SK-N-SH (cell line): ENCODE measurements around the gene TMPRSS11B. TPM values are rescaled to one million over a fixed set of nuclear protein-coding genes. Genes with fewer than 3 reads are reported as not detected.

Source experiments
- CTCF ChIA-PET: fragments of 300-600, 350-600 bp; formaldehyde crosslinking; extraction: SDS; loops from one replicate; lab custom pipeline; 2021; lab: Yijun Ruan, JAX
- POLR2A ChIA-PET: fragments of 350-600 bp; sonication (Branson Sonifier 250); formaldehyde crosslinking; extraction: SDS; loops from one replicate; lab custom pipeline; 2020; ENCODE audit warnings: antibody characterized with exemption, inconsistent platforms; lab: Yijun Ruan, JAX
- DNase-seq: peaks from one replicate; pipeline ENCODE4 v3.0.0; 2012
- H2AFZ ChIP-seq: fragments of 200-600 bp; sonication (generic); 2 replicates; pipeline ENCODE4 v1.8.1; 2016; ENCODE audit warnings: antibody characterized with exemption, mild to moderate bottlenecking, low read depth
- H3F3A ChIP-seq: fragments of 200-600 bp; sonication (generic); replicated peaks from 2 replicates; pipeline ENCODE3; 2016; ENCODE audit warnings: antibody characterized with exemption, mild to moderate bottlenecking; ENCODE audit not compliant: insufficient read depth
- H3K27ac ChIP-seq, 2 experiments: fragments of 200-500 bp in 1 of 2; fragments of 200-600 bp in 1 of 2; sonication (Bioruptor generic) in 1 of 2; sonication (generic), shearing (Covaris generic) in 1 of 2; 2 replicates each; pipeline versions ENCODE4 v1.5.1 to v1.6.1; 2014 to 2016; ENCODE audit warnings: low read depth in 2 of 2, inconsistent platforms in 1 of 2, low read length in 1 of 2, mild to moderate bottlenecking in 1 of 2, mixed read lengths in 1 of 2
- H3K27me3 ChIP-seq: fragments of 200-600 bp; sonication (generic), shearing (Covaris generic); 2 replicates; pipeline ENCODE4 v1.6.1; 2016; ENCODE audit warnings: mixed run types; ENCODE audit not compliant: insufficient read depth
- H3K36me3 ChIP-seq, 2 experiments: fragments of 200-500 bp in 1 of 2; fragments of 200-600 bp in 1 of 2; sonication (Bioruptor generic) in 1 of 2; sonication (generic) in 1 of 2; replicated peaks in 1 of 2; 2 replicates each; pipeline versions ENCODE3 to v1.5.1; 2014 to 2016; ENCODE audit warnings: low read length in 1 of 2, mild to moderate bottlenecking in 1 of 2; ENCODE audit not compliant: insufficient read depth in 2 of 2, control insufficient read depth in 1 of 2
- H3K4me1 ChIP-seq, 2 experiments: fragments of 200-500 bp in 1 of 2; fragments of 200-600 bp in 1 of 2; sonication (Bioruptor generic) in 1 of 2; sonication (generic), shearing (Covaris generic) in 1 of 2; 2 replicates each; pipeline versions ENCODE4 v1.5.1 to v1.6.1; 2014 to 2016; ENCODE audit warnings: low read depth in 1 of 2, low read length in 1 of 2, mixed run types in 1 of 2; ENCODE audit not compliant: insufficient read depth in 2 of 2, control insufficient read depth in 1 of 2
- H3K4me2 ChIP-seq: fragments of 200-600 bp; sonication (generic), shearing (Covaris generic); 2 replicates; pipeline ENCODE4 v1.6.1; 2017; ENCODE audit warnings: mixed run types
- H3K4me3 ChIP-seq, 2 experiments: fragments of 200-500 bp in 1 of 2; fragments of 200-600 bp in 1 of 2; sonication (Bioruptor generic) in 1 of 2; sonication (generic), shearing (Covaris generic) in 1 of 2; 2 replicates each; pipeline versions ENCODE4 v1.5.1 to v1.8.1; 2014 to 2016; ENCODE audit warnings: low read depth in 2 of 2, inconsistent platforms in 1 of 2, low read length in 1 of 2, mild to moderate bottlenecking in 1 of 2, mixed read lengths in 1 of 2, moderate library complexity in 1 of 2
- H3K79me2 ChIP-seq: fragments of 200-600 bp; sonication (generic); 2 replicates; pipeline ENCODE4 v1.8.1; 2017; ENCODE audit warnings: mild to moderate bottlenecking; ENCODE audit not compliant: insufficient read depth
- H3K9ac ChIP-seq: fragments of 200-600 bp; sonication (generic); 2 replicates; pipeline ENCODE4 v1.6.1; 2017; ENCODE audit warnings: mixed run types
- H3K9me2 ChIP-seq: fragments of 200-600 bp; sonication (generic); 2 replicates; pipeline ENCODE4 v1.6.1; 2017; ENCODE audit warnings: mixed run types
- H3K9me3 ChIP-seq: fragments of 200-600 bp; sonication (generic); 2 replicates; pipeline ENCODE4 v1.6.1; 2017; ENCODE audit warnings: mixed run types, mild to moderate bottlenecking, moderate library complexity
- H4K20me1 ChIP-seq: fragments of 200-600 bp; sonication (generic); 2 replicates; pipeline ENCODE4 v1.6.1; 2017; ENCODE audit warnings: mild to moderate bottlenecking, mixed run types; ENCODE audit not compliant: insufficient read depth
- CTCF ChIP-seq: fragments of 200-600 bp; sonication (generic); IDR thresholded peaks from 2 replicates; pipeline ENCODE4 v1.6.1; 2017; ENCODE audit warnings: antibody characterized with exemption, mild to moderate bottlenecking, moderate library complexity
- ELF1 ChIP-seq: IDR thresholded peaks from 2 replicates; pipeline ENCODE4 v1.4.0; 2012
- FOSL2 ChIP-seq: IDR thresholded peaks from 2 replicates; pipeline ENCODE4 v1.4.0; 2012; ENCODE audit warnings: low read depth, mild to moderate bottlenecking, moderate library complexity, borderline replicate concordance
- FOXJ3 ChIP-seq: sonication (generic); formaldehyde crosslinking; IDR thresholded peaks from 2 replicates; pipeline ENCODE4 v1.5.1; 2020; ENCODE audit warnings: mild to moderate bottlenecking, missing genetic modification reagents
- FOXM1 ChIP-seq: IDR thresholded peaks from 2 replicates; pipeline ENCODE4 v1.4.0; 2012; ENCODE audit warnings: low read depth, mild to moderate bottlenecking
- MAX ChIP-seq: IDR thresholded peaks from 2 replicates; pipeline ENCODE4 v1.4.0; 2012; ENCODE audit warnings: low read depth
- MEF2A ChIP-seq: IDR thresholded peaks from 2 replicates; pipeline ENCODE4 v1.4.0; 2012; ENCODE audit warnings: low read depth, borderline replicate concordance
- MXI1 ChIP-seq: IDR thresholded peaks from 2 replicates; pipeline ENCODE4 v1.6.1; 2012; ENCODE audit warnings: mild to moderate bottlenecking, low read depth, low read length, improper control_type of control experiment
- RAD21 ChIP-seq: IDR thresholded peaks from 2 replicates; pipeline ENCODE4 v1.6.1; 2012; ENCODE audit warnings: mild to moderate bottlenecking, low read length
- SIN3A ChIP-seq: IDR thresholded peaks from 2 replicates; pipeline ENCODE4 v1.6.1; 2012; ENCODE audit warnings: low read depth, mild to moderate bottlenecking, low read length, moderate library complexity, borderline replicate concordance
- SMC3 ChIP-seq: IDR thresholded peaks from 2 replicates; pipeline ENCODE4 v1.6.1; 2012; ENCODE audit warnings: low read depth, low read length, improper control_type of control experiment
- TAF1 ChIP-seq: IDR thresholded peaks from 2 replicates; pipeline ENCODE4 v1.6.1; 2012; ENCODE audit warnings: low read depth, mild to moderate bottlenecking, low read length, moderate library complexity, borderline replicate concordance
- TCF12 ChIP-seq: IDR thresholded peaks from 2 replicates; pipeline ENCODE4 v1.4.0; 2012
- YY1 ChIP-seq: IDR thresholded peaks from 2 replicates; pipeline ENCODE4 v1.4.0; 2012; ENCODE audit warnings: low read depth, mild to moderate bottlenecking
- ZBTB33 ChIP-seq: IDR thresholded peaks from 2 replicates; pipeline ENCODE4 v1.4.0; 2012; ENCODE audit warnings: low read depth, borderline replicate concordance
- WGBS: methylation state at CpG from one replicate; pipeline ENCODE4 v1.1.6; 2017; ENCODE audit warnings: low lambda C conversion rate; 5-methylcytosine and 5-hydroxymethylcytosine counted together
- polyA plus RNA-seq, 3 experiments: library from polyadenylated mRNA; depleted of rRNA; stranded (reverse); fragments of >200 nt; gene quantifications; 2 replicates each; pipeline ENCODE4 v1.2.3, GENCODE V29; 2012
- TF ChIP-seq, protein P1 (sequence below): IDR thresholded peaks from 2 replicates; pipeline ENCODE4; 2012
- TF ChIP-seq, protein P2 (sequence below): fragments of 150-350 bp; IDR thresholded peaks from 2 replicates; pipeline ENCODE4 v1.6.1; 2017; ENCODE audit warnings: antibody characterized with exemption, low read length, low read depth, borderline replicate concordance
- TF ChIP-seq, protein P3 (sequence below): fragments of 150-350 bp; IDR thresholded peaks from 2 replicates; pipeline ENCODE4 v1.6.1; 2016; ENCODE audit warnings: mild to moderate bottlenecking, low read depth, low read length

TMPRSS11B gene
- polyA plus RNA-seq, 1 of the 3 experiments (the other 2 are of a cell fraction): not detected

GRCh38 chr4:68187145-68187544 lies 58.3 kb downstream of the TMPRSS11B start:
- TF ChIP-seq TAF1: no peak
- TF ChIP-seq YY1: no peak
- no peak for TF ChIP-seq MAX
- TF ChIP-seq, protein P1, sequence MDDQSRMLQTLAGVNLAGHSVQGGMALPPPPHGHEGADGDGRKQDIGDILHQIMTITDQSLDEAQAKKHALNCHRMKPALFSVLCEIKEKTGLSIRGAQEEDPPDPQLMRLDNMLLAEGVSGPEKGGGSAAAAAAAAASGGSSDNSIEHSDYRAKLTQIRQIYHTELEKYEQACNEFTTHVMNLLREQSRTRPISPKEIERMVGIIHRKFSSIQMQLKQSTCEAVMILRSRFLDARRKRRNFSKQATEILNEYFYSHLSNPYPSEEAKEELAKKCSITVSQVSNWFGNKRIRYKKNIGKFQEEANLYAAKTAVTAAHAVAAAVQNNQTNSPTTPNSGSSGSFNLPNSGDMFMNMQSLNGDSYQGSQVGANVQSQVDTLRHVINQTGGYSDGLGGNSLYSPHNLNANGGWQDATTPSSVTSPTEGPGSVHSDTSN: no peak
- no peak for TF ChIP-seq FOXM1
- no peak for TF ChIP-seq CTCF
- TF ChIP-seq, protein P2, sequence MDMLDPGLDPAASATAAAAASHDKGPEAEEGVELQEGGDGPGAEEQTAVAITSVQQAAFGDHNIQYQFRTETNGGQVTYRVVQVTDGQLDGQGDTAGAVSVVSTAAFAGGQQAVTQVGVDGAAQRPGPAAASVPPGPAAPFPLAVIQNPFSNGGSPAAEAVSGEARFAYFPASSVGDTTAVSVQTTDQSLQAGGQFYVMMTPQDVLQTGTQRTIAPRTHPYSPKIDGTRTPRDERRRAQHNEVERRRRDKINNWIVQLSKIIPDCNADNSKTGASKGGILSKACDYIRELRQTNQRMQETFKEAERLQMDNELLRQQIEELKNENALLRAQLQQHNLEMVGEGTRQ: no peak
- no peak for TF ChIP-seq ELF1
- TF ChIP-seq TCF12: no peak
- no peak for TF ChIP-seq ZBTB33
- no peak for TF ChIP-seq MEF2A
- TF ChIP-seq SIN3A: no peak
- POLR2A ChIA-PET: no interaction called here
- H2AFZ ChIP-seq: no peak overlapping the region
- WGBS: 0% methylated on average over 2 of the region's 2 CpGs
- no peak overlapping the region for H3K27ac ChIP-seq
- H3K36me3 ChIP-seq: no peaks in the 10 kb centered on the region
- H3K79me2 ChIP-seq: no peaks in the 10 kb centered on the region
- no peaks in the 10 kb centered on the region for H3K9me3 ChIP-seq
- no peak overlapping the region for H3K4me3 ChIP-seq
- no peak for DNase-seq
- no peaks in the 10 kb centered on the region for H3K27me3 ChIP-seq
- H3F3A ChIP-seq: no peaks in the 10 kb centered on the region
- no peaks in the 10 kb centered on the region for H3K4me1 ChIP-seq
- H3K9me2 ChIP-seq: no peaks in the 10 kb centered on the region
- no peak overlapping the region for H3K4me2 ChIP-seq
- CTCF ChIA-PET: no interaction called here
- no peaks in the 10 kb centered on the region for H4K20me1 ChIP-seq
- no peak overlapping the region for H3K9ac ChIP-seq

- H3K9ac ChIP-seq: no peak overlapping the region
- no peak overlapping the region for H3K27ac ChIP-seq
- no peak overlapping the region for H3K4me3 ChIP-seq
- ChIA-PET CTCF (interaction anchor here (1.3 to 1.8 kb wide), 2 partner anchors 9 to 87 kb away, joined by 6 read pairs; no protein-coding TSS in a partner anchor), POLR2A (no interaction called here)
- no peaks in the 10 kb centered on the region for H3K79me2 ChIP-seq
- no peaks in the 10 kb centered on the region for H3K27me3 ChIP-seq
- no peaks in the 10 kb centered on the region for H3K4me1 ChIP-seq
- H3K9me3 ChIP-seq: no peaks in the 10 kb centered on the region
- no peak overlapping the region for H2AFZ ChIP-seq
- no peaks in the 10 kb centered on the region for H3F3A ChIP-seq
- H4K20me1 ChIP-seq: no peaks in the 10 kb centered on the region
- H3K9me2 ChIP-seq: no peaks in the 10 kb centered on the region
- no peak for DNase-seq
- no peak overlapping the region for H3K4me2 ChIP-seq
- no peaks in the 10 kb centered on the region for H3K36me3 ChIP-seq
- TF ChIP-seq FOXJ3: no peak
- TF ChIP-seq RAD21: no peak
- no peak for TF ChIP-seq FOSL2
- TF ChIP-seq MEF2A: no peak
- no peak for TF ChIP-seq SMC3
- no peak for TF ChIP-seq MXI1
- TF ChIP-seq, protein P2: no peak
- no peak for TF ChIP-seq ZBTB33
- TF ChIP-seq, protein P3, sequence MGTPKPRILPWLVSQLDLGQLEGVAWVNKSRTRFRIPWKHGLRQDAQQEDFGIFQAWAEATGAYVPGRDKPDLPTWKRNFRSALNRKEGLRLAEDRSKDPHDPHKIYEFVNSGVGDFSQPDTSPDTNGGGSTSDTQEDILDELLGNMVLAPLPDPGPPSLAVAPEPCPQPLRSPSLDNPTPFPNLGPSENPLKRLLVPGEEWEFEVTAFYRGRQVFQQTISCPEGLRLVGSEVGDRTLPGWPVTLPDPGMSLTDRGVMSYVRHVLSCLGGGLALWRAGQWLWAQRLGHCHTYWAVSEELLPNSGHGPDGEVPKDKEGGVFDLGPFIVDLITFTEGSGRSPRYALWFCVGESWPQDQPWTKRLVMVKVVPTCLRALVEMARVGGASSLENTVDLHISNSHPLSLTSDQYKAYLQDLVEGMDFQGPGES: no peak
Observed at GRCh38 chr4:68184923-68185322, 60.6 kb downstream of the TMPRSS11B start.
